Endometrial microvascular endothelial cells (primary cell): Measurements from ENCODE around the gene UBE2E3. TPM values are rescaled to one million over a fixed set of nuclear protein-coding genes. Genes with fewer than 3 reads are reported as not detected.
"Not testable (repeated sequence)": the region's sequence is repeated elsewhere in the genome, so short reads cannot be mapped to it uniquely, and the experiment has no call there.

Source experiments
- in situ Hi-C: cut with HindIII; loops from 2 replicates; pipeline ENCODE4 v1.10.0; 2017; ENCODE audit warnings: low sequenced_read_pairs, low pct_unique_long_range_greater_than_20kb; ENCODE audit errors: inconsistent ontology term
- total RNA-seq: library from RNA; depleted of rRNA; stranded (reverse); fragments of >200 nt; gene quantifications from one replicate; pipeline ENCODE4 v1.2.3, GENCODE V29; 2015; ENCODE audit errors: inconsistent ontology term

UBE2E3 gene
- total RNA-seq, 1 donor from 2014 or later = 211 TPM

DNA sequence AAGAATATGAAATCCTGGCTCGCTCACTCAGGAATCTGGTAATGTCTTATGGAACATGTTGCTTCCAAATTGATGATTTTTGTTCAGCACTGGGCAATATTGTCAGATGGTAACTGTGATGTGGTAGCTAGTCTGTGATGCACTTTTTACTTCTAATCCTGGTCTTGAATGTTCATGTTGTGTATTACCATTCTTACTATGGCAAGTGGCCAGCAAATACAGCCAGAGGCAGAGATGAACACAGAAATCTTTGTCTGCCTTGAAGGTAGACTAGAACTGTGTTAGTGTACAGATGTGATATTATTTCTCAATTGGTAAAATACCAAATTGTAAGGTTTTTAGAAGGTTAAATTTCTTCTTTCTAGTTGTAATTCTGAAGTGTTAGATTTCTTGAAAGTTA, 83.3 kb downstream of the UBE2E3 start:
- in situ Hi-C loops = no loop called here

DNA sequence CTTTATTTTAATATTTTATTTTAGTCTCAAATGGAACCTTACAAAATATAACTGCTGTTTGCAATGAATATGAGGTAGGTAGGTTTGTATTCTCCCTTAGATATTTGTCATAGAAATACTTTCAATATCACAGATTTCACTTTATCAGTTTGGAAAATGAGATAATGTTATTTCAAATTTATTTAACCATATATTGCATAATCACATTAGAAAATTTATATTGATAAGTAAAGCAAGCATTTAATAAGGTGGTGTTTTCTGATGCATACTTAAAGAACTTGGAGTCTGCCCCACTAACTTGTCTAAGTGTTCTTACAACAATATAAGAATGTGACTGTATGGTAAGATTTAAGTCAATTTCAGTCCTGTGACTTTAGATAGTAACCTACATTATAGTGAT, 85.1 kb downstream of the UBE2E3 start:
- in situ Hi-C loops = no loop called here

DNA sequence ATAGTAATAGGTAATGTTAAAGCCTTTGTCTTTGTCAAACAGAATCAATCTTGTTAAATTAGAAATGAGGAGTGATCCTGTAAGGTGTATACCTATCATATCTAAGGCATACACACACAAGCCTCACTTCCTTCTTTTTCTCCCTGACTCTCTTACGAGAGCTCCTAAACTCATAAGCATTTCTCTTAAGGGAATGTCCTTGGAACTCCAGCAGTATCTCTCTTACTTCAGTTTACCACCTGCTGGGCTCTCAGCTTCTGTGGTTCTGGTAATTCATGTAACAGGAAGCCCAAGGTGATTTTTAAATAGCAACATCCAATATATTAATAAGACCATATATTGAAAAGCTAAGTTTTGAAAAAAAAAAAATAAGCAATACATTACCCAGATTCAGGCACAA, 85.9 kb downstream of the UBE2E3 start:
- in situ Hi-C loops = no loop called here

DNA sequence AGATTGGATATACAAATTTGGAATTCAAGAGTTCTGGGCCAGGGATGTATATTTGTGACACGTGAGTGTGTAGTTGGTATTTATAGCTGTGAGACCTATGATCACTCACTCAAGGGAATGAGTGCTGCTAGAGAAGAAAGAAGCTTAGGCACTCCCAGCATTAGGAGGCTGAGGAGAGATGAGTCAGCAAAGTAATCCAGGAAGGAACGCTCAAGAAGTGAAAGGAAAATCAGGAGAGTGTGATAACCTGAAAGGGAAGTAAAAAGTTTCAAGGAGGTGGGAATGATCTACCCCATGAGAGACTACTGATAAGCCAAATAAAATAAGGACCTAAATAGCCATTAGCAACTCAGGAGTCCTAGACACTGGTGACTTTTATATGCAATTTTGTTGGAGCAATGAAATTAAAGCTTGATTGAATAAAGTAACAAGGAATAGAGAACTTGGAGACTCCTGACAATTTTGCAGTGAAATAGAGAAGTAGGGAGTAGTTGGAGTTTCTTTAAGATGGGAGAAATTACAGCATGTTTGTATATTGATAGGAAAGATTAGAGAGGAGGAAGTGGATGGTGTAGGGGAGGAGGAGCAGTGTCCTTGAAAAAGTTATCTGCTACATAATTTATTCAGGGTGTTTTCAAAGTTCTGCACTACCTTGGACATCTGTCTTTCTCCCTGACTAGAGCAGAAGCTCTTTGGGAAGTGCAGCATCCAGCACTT, 89.9 kb downstream of the UBE2E3 start:
- in situ Hi-C loops = no loop called here

DNA sequence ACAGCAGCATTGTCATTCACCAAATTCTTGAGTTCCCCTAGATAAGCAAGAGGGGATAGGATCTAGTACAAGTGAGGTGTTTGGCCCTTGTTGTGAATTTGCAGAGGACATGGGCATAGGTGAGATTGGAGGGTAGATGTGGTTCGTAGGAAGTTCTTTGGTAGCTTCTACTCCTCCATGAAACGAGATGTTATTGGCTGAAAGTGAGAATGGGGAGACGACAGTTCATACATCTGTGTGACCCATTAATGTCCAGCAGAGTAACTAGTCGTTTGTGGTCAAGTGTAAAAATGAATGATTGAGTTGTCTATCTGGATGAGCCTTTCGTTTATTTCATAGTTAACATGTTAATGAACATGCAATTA, 90.4 kb downstream of the UBE2E3 start:
- in situ Hi-C loops = no loop called here

DNA sequence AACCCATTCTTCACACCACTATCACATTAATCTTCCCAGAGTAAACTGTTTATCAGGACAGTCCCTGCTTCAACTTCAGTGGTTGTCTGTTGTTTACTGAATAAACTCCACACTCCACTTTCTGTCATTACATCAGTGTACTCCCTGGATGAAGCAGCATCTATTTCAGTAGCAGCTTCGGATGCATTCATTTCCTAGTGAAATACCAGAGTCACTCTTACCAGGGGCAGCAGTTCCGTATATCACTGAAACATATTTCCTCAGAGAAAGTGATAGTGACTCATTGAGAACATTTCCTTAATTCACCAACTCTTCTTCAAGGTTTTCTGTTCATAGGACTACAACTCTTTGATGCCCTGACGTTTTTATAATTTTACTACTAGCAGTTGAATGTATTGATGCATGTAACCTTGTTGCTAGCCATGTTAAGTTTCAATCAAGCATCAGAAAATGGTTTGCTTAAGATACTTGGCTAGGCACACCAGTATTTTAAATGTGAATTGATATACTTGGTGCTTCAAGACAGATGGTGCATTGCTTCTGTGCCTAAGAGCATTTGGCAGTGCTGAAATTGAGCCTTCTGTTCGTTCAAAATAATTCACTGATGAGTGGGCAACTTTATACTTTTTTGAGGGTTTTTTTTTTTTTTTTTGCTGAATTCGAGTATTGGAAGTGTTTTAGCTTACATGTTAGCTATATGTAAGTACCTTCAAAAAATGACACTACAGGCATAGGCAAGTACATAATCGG, 92.3 kb downstream of the UBE2E3 start:
- in situ Hi-C loops = no loop called here

DNA sequence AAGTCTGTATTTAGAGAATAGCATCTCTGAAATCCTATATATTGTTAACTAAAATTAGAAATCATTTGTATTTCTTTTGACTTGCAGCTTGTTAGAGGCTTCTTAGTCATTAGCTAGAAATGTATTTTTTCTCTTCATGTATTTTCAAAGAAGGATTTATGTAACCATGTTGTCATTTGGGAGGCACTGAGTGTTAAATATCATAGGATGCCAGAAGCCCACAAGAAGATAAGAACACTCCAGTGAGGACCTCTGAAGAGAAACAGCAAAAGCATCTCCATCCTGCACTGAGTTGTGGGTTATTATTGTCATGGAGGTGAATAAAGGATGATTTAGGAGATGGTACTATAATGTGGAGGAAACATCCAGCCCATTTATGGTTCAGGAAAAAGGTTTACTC, 93.5 kb downstream of the UBE2E3 start:
- in situ Hi-C loops = no loop called here

DNA sequence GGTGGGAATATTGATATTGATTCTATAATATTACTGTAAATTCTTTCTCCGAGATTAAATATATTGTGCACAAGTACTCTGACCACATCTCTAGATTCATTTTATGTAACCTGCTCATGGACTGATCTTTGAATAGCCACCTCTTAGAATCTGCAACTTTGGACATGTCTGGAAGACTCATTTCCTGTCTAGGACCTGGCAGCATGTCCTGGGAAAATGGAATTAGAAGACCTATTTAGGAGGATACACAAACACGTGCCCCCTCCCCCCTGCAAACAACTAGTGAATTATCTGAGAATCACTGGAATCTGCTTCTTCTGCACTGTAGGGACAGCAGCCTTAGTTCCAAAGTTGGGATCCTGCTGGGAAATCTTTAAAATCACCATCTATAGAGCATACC, 94.1 kb downstream of the UBE2E3 start:
- in situ Hi-C loops = no loop called here

DNA sequence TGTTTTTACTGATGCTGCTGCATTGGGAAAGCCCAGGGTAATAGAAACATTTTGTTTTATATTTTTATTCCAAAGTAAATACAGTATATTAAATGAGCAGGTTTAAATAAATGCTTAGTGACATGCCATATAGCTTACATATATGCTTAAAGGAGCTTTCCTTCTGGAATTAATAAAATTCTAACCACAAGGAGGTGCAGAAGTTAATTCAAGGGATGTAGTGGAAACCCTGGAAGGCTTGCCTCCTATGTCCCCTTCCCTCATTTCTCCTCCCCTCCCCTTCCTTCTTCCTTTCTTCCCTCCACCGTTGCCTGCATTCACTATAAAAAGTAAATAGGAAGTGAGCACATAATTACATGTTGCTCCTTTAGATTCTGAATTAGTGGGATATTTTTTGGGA, 96.3 kb downstream of the UBE2E3 start:
- in situ Hi-C loops = no loop called here

DNA sequence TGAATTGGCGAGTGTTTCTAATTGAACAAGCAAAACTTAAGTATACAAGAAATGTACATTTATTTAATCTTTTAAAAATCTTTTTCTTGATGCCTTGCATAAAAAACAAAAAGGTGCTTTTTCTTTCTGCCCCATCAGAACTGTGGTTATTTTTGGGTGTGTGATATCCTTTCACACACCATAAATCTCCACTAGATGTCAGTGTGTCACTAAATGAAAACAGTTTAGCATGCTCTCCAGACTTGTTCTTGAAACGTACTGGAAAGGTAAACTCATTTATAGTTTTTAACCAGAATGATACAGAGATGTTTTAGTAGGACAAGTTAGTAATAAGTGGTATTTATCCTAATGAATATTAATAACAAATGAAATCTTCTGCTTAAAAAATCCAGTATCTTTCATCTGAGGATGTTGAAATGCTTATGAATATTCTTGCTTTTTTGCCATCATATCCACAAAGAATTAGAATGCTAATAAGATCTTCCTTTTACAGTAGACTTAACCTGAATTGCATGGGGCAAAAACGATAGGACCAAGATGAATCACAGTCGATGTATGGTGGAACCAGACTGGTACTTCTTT, 96.8 kb downstream of the UBE2E3 start:
- in situ Hi-C loops = no loop called here

DNA sequence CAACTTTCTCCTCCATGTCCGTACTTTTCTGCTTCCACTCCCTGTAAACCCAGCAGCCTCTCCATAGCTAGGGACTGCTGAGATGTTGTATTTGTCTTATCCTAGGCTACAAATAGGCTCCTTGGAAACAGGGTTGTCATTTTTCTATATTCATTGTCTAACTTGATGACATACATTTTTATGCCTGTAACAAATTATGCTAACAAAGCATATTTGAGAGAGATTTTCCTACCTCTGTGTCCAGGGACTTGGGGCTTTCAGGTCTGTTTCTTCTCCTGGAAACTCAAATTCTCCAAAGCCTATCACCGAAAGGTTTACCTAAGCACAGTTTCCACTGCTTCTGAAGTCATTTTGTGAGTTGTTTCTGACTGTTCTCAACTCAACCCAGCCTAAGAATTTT, 102.7 kb downstream of the UBE2E3 start:
- in situ Hi-C loops = no loop called here

DNA sequence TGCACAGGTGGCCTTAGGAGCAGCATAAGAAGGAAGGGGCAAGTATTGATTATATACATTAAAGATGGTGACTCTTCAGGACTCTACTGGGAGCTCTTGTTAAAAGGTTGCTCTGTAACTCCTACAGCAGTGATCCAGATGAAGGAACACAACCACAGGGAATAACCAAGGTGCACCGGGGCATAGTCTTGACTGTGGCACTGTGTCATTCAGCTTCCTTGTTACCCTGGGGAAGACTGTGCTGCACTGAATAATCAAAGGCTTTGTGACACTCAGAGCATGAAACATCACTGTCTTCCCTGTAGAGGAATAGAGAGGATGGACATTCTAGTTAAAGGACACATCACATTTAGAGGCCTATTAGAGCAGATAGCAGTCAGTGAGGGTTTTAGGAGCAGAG, 105.3 kb downstream of the UBE2E3 start:
- in situ Hi-C loops = no loop called here

DNA sequence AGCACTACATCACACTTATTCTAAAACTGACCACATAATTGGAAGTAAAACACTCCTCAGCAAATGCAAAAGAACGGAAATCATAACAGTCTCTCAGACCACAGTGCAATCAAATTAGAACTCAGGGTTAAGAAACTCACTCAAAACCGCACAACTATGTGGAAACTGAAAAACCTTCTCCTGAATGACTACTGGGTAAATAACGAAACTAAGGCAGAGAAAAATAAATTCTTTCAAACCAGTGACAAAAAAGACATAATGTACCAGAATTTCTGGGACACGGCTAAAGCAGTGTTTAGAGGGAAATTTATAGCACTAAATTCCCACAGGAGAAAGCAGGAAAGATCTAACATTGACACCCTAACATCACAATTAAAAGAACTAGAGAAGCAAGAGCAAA, 111.5 kb downstream of the UBE2E3 start:
- in situ Hi-C loops = not testable (repeated sequence)

DNA sequence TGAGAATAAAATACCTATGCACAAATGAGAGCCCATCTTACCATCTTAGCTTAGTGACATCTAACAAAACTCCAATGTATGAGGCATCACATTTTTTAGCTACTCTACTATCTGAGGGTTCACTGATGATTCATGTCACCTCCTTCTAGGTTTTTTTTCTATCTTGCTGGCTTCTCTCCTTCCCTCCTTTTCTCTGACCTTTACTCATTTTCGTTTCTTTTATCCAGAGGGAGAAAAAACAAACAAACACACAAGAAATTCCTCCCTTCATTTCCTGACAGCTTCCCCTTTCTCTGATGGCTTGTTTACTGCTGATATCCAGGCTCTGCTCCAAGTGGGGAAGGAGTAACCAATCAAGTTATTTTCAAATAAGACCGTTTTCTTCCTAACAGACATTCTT, 115.1 kb downstream of the UBE2E3 start:
- in situ Hi-C loops = no loop called here

DNA sequence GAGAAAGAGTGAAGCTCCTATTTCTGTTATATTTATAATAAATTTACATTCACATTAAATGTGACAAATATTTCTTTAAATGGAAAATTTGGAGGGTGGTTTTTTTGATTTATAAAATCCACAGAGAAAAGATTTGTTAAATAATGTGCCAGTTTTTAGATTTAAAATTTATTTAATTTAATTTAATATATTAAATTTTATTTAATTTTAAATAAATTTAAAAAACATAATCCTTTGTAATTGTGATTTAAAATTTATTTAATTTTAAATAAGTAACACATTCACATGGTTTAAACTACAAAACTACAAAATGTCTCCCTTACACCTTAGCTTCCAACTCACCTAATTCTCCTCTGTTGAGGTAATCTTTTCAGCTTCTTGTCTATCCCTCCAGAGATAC, 123.3 kb downstream of the UBE2E3 start:
- in situ Hi-C loops = loop anchor here (10.0 kb wide), 1 partner anchor 361 kb away; no protein-coding TSS in a partner anchor

DNA sequence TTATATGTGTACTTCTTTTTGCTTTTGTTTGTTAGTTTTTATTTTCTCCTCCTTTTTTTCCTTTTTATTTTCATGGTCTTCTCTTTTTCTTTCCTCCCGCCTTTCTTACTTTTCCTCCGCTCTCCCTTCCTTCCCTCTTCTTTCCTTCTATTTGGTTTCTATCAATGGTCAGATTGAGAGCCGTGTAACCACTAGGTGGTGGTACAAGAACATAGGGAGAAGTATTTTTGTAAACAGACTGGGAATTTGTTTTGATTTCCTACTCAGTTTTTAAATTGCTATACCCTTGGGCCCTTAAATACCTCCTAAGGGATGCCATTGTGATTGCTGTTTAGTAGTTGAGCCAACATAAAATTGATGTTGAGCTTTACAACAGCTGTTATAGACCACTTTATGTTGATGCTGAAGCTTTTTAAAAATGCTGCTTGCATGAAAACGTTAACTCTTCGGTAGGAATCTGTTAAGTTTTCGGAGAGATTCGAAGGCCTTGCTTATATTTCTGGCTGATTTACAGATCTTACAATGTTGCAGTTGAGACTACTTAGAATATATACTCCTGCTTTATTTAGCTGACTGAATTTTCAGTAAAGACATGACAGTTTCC, 124.2 kb downstream of the UBE2E3 start:
- in situ Hi-C loops = loop anchor here (10.0 kb wide), 1 partner anchor 360 kb away; no protein-coding TSS in a partner anchor

DNA sequence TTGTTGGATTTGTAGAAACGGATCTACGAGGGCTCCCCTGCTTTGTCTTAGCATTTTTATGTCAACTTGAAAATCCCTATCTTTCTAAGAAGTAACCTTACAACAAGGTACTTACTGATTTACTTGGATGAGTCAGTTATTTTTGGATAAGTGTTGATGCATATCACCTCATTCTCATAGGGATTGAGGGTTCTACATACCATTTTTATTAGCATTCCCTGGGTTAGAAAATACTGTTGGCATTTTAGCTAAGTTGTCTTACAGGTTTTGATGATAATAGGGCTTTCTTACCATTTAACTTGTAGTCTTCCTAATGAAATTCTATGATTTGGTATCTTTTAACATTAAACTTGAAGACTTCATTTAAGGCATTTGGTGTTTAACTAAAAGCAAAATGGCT, 125.2 kb downstream of the UBE2E3 start:
- in situ Hi-C loops = loop anchor here (10.0 kb wide), 1 partner anchor 359 kb away; no protein-coding TSS in a partner anchor

DNA sequence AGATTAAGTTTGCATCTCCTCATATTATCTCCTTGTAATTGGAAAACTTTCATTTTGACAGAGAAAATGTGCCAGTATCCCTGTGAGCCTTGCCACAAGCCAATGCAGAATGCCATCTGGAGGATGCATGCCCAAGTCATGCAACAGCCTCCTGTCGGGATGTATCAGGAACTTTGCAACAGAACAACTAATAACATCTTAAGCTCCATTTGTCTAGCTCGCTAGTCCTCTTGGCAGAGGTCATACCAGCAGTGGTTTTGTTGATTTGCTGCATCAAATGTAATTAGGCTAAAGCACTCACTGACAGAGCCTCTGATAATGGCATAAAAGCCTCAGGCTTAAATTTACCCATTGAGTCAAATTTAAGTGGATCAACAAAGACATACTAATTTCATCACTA, 125.8 kb downstream of the UBE2E3 start:
- in situ Hi-C loops = loop anchor here (10.0 kb wide), 1 partner anchor 359 kb away; no protein-coding TSS in a partner anchor

DNA sequence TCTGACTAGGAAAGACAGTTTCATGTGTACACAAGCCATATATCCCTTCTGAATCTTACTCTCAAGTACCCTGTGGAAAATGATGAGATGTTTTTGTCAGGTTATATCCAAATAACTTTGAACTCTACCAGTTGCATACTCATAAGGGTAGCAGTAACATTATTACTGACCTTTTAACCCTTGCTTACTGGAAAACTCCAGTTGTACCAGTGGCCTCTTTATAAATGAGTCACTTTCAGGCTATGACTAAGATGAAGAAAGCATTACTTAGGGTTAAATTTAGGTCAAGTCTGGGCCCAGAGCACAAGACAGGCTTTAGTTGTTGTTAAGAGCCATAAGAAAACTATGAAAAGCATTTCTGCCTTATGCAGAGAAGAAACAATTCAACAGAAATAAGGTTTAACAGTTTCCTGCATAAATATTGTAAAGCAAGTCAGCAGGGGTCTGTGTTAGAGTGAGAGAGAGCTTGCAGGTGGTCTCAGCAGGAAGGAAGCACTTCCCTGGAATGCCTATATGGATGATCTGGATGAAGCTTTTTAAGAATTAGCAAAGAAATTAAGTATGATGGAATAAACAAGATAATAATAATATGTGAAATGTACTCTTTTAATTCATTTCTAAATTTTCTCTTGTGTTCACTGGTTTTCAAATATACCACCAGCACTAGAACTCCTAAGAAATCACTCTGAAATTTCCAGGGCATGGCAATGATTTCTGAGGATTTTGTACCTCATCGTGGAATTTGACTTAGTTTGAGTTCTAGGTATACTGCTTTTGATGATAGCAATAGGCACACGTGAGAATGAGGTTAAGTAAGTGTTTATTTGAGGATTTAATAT, 126.6 kb downstream of the UBE2E3 start:
- in situ Hi-C loops = loop anchor here (10.0 kb wide), 1 partner anchor 358 kb away; no protein-coding TSS in a partner anchor
